HCEC 1CT (cell line): ENCODE measurements around the gene CAMTA1.

ENCODE experiments used
- DNase-seq: peaks from one replicate; pipeline ENCODE4 v3.0.0-alpha.2; 2017

CAMTA1 gene

GRCh38 chr1:6858596-6858995 lies 73.3 kb downstream of the CAMTA1 start:
- no peak for DNase-seq

GRCh38 chr1:6859415-6860343 lies 74.4 kb downstream of the CAMTA1 start:
- DNase-seq: peak; percentile 95

GRCh38 chr1:6860401-6860800 lies 75.1 kb downstream of the CAMTA1 start:
- peak; percentile 67 for DNase-seq

- no peak for DNase-seq
Measured at GRCh38 chr1:6861075-6861724, 75.9 kb downstream of the CAMTA1 start.

- DNase-seq: no peak
Measured at GRCh38 chr1:6862906-6863305, 77.7 kb downstream of the CAMTA1 start.

GRCh38 chr1:6864166-6864565 lies 78.9 kb downstream of the CAMTA1 start:
- DNase-seq: no peak

- DNase-seq: no peak
Measured at GRCh38 chr1:6866825-6867224, 81.6 kb downstream of the CAMTA1 start.

GRCh38 chr1:6867321-6867720 lies 82.1 kb downstream of the CAMTA1 start:
- no peak for DNase-seq

- DNase-seq: no peak
Measured at GRCh38 chr1:6867729-6868659, 82.7 kb downstream of the CAMTA1 start.

- no peak for DNase-seq
Measured at GRCh38 chr1:6868660-6869380, 83.6 kb downstream of the CAMTA1 start.

GRCh38 chr1:6869545-6869944 lies 84.3 kb downstream of the CAMTA1 start:
- no peak for DNase-seq

- DNase-seq: no peak
Measured at GRCh38 chr1:6870086-6870485, 84.8 kb downstream of the CAMTA1 start.

GRCh38 chr1:6870571-6870970 lies 85.3 kb downstream of the CAMTA1 start:
- peak; percentile 52 for DNase-seq

GRCh38 chr1:6871300-6871972 lies 86.2 kb downstream of the CAMTA1 start:
- no peak for DNase-seq

- peak; percentile 16 for DNase-seq
Measured at GRCh38 chr1:6872573-6873261, 87.5 kb downstream of the CAMTA1 start.

GRCh38 chr1:6873298-6874015 lies 88.2 kb downstream of the CAMTA1 start:
- DNase-seq: no peak

- DNase-seq: no peak
Measured at GRCh38 chr1:6874298-6874697, 89.0 kb downstream of the CAMTA1 start.

- DNase-seq: no peak
Measured at GRCh38 chr1:6880951-6881690, 95.9 kb downstream of the CAMTA1 start.

GRCh38 chr1:6882414-6882813 lies 97.2 kb downstream of the CAMTA1 start:
- no peak for DNase-seq

- DNase-seq: no peak
Measured at GRCh38 chr1:6884652-6885153, 99.4 kb downstream of the CAMTA1 start.
